HG03575 (cell line): ENCODE measurements around the gene AIFM3.
"Not testable (repeated sequence)": the region's sequence is repeated elsewhere in the genome, so short reads cannot be mapped to it uniquely, and the experiment has no call there.

Source experiments
- ATAC-seq: cut with Tn5 transposase; IDR thresholded peaks from one replicate; pipeline ENCODE4 v1.9.1; 2021; ENCODE audit not compliant: unreplicated experiment, insufficient number of reproducible peaks, low FRiP score; ENCODE audit errors: extremely low read depth

The AIFM3 gene

GRCh38 chr22:20995329-20996030, 28.4 kb downstream of the AIFM3 start:
- no peak for ATAC-seq

DNA sequence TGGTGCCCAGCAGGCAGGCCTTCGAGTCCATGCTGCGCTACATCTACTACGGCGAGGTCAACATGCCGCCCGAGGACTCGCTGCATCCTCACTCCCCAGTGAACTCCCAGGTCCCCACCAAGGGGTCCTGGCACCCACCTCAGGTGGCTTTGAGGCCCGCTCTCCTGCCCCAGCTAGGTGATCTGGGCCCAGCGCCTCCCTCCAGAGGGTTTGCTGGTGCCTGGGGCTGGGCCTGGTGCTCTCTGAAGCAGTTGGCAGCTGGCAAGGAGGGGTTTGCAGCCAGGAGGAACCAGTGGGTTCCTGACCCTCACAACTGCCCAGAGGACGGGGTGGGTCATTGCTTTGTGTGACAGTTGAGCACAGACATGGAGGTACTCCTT, 29.0 kb downstream of the AIFM3 start:
- no peak for ATAC-seq

GRCh38 chr22:20996598-20997535, 29.8 kb downstream of the AIFM3 start:
- ATAC-seq, result no peak

- ATAC-seq, result no peak
Measured at GRCh38 chr22:20997536-20998257, 30.6 kb downstream of the AIFM3 start.

DNA sequence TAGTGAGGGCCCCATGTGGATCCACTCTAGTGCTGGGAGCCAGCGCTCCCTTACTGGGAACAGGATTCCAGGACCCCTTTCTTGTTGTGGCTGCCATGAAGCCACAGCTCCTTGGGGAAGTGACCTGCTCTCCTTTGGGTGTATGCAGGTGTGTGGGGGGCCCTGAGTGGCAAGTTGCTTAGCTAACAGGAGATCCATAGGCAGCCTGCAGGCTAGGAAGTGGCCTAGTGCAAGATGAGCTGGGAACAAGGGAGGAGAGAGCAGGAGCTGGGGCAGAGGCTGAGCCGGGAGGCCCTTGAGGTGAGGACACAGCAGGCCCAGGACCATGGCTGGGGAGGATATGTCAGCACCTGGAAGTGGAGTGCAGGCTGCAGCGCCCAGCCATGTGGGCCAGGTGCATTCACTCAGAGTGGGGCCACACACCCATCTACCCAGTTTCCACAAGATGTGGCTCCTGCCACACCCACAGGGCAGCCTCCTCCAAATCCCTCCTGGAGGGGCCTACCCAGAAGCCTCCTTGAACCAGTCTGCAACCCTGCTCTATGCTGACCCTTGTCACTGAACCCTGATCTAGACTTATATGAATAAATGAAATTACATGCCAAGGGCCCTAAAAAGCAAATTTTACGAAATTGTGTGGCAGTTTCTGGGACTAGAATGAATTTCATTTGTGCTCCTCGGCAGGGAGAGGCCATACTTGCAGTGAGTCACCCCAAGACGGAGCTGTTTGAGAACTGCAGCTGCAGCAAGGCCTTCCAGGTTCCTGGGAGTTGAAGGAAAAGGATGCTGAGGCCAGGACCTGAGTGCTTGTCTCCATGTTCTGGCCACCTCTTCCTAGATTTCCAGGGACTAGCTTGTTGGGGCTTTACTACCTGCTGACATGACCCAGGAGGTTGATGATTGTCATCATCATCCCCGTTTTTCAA, 31.6 kb downstream of the AIFM3 start:
- no peak for ATAC-seq

GRCh38 chr22:20999350-21000206, 32.5 kb downstream of the AIFM3 start:
- ATAC-seq, result no peak

DNA sequence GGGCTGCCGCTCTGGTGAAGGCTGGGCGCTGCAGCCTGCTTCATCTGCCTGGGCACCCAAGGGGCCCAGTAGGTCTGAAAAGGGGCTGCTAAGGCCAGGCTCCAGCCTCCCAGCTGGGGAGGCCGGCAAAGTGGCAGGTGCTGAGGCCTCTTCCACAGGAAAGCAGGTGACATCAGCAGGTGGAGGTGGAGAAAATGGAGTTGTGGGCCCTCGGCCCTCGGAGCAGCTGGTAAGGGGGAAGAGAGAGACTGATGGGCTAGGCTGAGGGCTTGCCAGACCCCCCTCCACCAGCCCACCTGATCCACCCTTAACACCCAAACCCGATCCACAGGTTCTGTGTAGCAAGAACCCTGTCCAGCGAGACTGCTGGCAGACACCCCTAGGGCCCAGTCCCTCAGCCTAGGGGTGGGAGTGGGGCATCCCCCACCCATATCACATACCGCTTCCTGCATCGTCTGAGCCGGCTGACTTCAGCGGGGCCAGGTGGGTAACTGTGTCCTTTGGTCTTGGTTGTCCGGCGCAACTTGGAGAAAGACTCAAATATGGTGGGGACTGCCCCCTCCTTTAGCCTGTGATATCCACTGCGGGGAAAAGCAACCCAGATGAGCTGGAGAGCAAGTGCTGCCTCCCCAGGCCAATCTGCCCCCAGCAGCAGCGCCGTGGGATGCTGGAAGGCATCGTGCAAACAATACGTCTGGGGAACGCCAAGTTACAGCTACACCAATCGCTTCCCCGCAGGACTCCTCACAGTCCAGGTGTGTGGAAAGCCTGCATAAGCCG, 33.3 kb downstream of the AIFM3 start:
- no peak for ATAC-seq

GRCh38 chr22:21000987-21001600, 34.0 kb downstream of the AIFM3 start:
- no peak for ATAC-seq

DNA sequence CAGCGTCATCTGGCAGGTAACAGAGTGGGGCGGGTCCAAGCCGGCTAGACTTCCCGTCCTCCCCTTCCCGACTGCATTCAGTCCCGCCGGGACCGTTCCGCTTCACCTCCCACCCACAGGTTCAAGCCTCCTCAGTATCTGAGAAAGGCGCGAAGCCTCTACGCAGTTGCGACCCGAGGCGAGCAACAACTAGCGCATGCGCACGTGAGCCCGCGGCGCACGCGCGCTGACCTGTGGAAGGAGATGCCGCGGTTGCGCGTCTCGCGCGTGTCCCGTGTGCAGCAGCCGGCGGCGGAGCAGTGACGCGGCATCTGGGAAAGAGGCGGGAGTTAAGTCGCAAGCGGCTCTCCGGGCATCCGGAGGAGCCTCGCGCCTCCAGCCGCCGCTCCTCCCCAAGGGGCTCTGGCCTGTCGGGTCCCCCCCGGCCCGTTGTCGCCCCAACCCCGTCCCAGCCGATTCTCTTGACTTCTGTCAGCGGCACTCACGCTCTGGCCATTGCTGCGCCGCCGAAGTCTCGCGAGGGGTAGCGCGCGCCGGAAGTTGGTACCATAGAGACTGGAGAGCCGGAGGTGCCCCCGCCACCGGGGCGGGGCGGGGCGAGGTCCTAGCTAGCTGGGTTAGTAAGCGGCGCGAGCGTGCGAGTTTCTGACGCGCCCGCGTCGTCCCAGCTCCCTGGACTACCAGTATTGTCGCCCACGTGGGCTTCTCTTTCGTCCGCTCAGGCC, 34.7 kb downstream of the AIFM3 start, which contains the start of gene THAP7:
TSS of gene THAP7 (minus strand) at position 518 of the 725 bp plus-strand sequence. CDS start at position 311, 207 bp downstream.
- peak; percentile 34 for ATAC-seq

- ATAC-seq, result no peak
Measured at GRCh38 chr22:21003782-21004181, 36.7 kb downstream of the AIFM3 start.

- ATAC-seq, result not testable (repeated sequence)
Measured at GRCh38 chr22:21009208-21009607, 42.2 kb downstream of the AIFM3 start.

DNA sequence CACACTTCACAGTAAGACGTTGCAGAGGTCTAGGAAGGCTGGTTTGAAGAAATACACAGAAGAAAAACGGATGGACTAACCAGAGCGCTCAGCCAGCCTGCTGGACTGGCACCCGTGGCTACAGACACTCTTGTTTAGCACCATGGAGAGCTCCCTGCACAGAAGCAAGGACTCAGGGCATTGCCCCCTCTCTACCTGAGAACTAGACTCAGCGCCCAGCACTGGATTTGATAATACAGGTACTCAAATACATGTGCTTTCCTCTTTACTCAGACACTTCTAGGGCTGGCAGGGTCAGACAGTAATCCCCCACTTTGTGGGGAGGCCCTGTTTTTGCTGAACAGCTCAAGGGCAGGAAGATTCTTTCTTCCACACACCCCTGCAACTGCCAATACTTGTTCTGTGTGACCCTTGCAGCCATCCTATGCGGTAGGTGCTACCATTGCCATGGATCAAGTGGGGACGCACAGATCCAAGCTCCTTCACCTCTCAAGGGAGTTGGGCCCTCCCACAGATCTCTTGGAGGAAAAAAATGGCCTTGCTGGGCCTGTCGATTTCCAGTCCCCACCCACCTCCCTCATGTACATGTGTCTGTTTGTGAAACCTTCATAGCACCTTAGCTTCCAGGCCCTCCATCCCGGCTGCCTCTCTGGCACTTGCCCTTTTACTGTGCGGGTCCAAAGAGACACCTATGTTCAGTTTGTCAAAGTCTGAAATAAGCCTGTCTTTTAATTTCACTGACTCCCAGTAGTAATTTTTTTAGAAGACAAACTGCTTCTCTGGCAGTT, 42.8 kb downstream of the AIFM3 start:
- no peak for ATAC-seq

DNA sequence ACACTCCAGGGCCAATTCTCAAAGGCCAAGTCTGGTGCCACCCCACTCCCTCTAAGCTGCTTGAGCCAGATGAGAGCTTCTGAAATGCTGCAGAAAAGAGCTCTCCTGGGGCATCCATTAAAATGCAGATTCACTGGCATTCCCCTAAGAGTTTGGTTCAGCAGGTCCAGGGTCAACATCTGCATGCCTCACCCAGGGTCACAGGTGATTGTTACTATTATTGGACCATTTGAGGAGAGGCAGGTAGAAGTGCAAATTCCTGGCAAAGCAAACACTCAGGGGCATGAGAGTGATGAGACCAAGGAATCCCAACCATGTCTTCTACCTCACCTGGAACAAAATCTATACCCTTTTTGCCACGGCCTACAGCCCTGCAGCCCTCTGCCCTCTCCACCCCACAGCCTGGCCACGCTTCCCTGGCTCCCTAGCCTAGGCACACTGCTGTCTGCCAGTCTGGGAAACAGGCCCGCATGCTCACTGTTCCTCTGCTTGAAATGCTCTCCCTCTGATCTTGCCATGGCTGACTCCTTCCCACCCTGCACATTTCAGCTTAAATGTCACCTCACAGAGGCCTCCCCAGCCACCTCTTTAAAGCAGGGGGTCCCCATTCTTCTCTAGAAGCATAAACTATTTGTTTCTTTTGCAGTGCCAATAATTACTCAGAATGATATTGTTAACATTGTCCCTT, 43.5 kb downstream of the AIFM3 start:
- ATAC-seq, result no peak

DNA sequence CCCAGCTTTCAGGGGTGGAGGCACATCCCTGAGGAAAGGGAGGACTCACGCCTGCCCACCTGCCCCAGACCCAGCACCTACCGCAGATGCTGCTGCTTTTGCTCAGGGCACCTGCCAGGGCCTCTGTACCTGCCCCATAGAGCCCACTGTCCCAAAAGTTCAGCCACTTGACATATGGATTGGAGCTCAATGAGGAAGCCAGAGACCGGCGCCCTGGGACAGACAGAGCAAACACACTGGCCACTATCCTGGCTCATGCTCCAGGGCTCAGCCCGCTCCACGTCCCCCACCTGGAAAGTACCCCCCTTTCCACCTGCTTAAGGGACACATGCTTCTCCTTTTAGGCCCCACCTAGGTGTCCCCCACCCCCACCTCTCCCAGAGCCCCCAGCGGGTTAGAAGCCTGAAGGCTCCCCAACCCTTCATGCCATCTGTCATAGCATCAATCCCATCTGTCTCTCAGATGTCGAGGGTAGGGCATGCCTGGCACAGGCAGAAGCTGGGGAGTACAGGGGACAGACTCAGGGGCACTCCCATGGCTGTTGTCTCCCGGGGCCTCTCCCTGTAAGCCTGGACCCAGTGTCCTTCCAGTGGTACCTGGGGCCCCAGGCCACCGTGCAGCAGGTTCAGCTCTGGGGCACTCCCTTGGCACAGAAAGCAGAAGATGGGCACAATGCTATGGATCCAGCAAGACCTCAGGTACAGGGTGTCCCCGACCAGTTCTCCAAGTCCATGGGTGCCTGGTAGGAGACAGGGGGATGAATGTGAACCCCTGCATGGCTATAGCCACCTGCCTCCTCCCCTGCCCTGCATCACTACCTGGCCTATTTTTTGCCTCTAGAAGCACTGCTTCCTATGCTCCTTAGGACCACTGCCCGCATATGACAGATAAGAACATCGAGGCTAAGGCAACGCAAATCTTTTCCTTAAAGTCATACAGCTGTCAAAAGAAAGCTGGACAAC, 45.7 kb downstream of the AIFM3 start:
- ATAC-seq, result no peak
